A549 (cell line): ENCODE measurements around the gene CCDC92B. TPM values are rescaled to one million over a fixed set of nuclear protein-coding genes. Genes with fewer than 3 reads are reported as not detected.

Experiments
- ATAC-seq, 2 experiments: fragments of 200-7000 bp in 1 of 2; fragments of >200 bp in 1 of 2; cut with Nextera tagmentation in 1 of 2; cut with Tn5 transposase in 1 of 2; 3 replicates each; pipeline versions ENCODE4 v1.8.0 to v1.9.1; 2018 to 2020; ENCODE audit warnings: mild to moderate bottlenecking in 1 of 2, moderate library complexity in 1 of 2
- CTCF ChIA-PET: fragments of 300-600 bp; sonication (Branson Sonifier 250); formaldehyde crosslinking; extraction: SDS; loops from one replicate; lab custom pipeline; 2021; ENCODE audit warnings: antibody characterized with exemption, inconsistent platforms; lab: Yijun Ruan, JAX
- POLR2A ChIA-PET: fragments of 350-600 bp; formaldehyde crosslinking; extraction: SDS; loops from one replicate; lab custom pipeline; 2021; ENCODE audit warnings: antibody characterized with exemption, inconsistent platforms; lab: Yijun Ruan, JAX
- DNase-seq, 2 experiments: peaks; one replicate each; pipeline versions ENCODE4 v3.0.0 to v3.0.0-alpha.2; 2011 to 2016; ENCODE audit warnings: low read depth in 1 of 2, low spot score in 1 of 2
- FAIRE-seq: peaks from 2 replicates; lab custom pipeline; 2011; peaks lifted over from hg19 to GRCh38; lab: Jason Lieb, UNC
- H3K27ac ChIP-seq, 2 experiments: fragments of >200 bp; sonication (Bioruptor Twin); formaldehyde crosslinking; 3 replicates each; pipeline ENCODE4 v1.5.1; 2016 to 2017
- H3K4me1 ChIP-seq: fragments of >200 bp; sonication (Bioruptor Twin); formaldehyde crosslinking; 3 replicates; pipeline ENCODE4 v1.6.1; 2016
- H3K4me2 ChIP-seq: fragments of >200 bp; sonication (Bioruptor Twin); formaldehyde crosslinking; 3 replicates; pipeline ENCODE4 v1.6.1; 2016
- H3K4me3 ChIP-seq: fragments of >200 bp; sonication (Bioruptor Twin); formaldehyde crosslinking; 3 replicates; pipeline ENCODE4 v1.5.1; 2016
- H3K9me3 ChIP-seq: fragments of >200 bp; sonication (Bioruptor Twin); formaldehyde crosslinking; 3 replicates; pipeline ENCODE4 v1.6.1; 2016
- BHLHE40 ChIP-seq: IDR thresholded peaks from 2 replicates; pipeline ENCODE4 v1.6.1; 2012; ENCODE audit warnings: low read depth, low read length, inconsistent platforms
- CBX2 ChIP-seq: fragments of 200-600 bp; sonication (generic); IDR thresholded peaks from 2 replicates; pipeline ENCODE4 v1.6.1; 2016; ENCODE audit warnings: low read depth, mild to moderate bottlenecking, borderline replicate concordance
- CHD4 ChIP-seq: fragments of 200-600 bp; sonication (generic); IDR thresholded peaks from 2 replicates; pipeline ENCODE4 v1.6.1; 2016; ENCODE audit warnings: antibody characterized with exemption, mild to moderate bottlenecking, borderline replicate concordance
- EHMT2 ChIP-seq: fragments of 200-600 bp; sonication (generic); IDR thresholded peaks from 2 replicates; pipeline ENCODE4 v1.6.1; 2016; ENCODE audit warnings: antibody characterized with exemption, low read depth, mild to moderate bottlenecking, moderate library complexity
- EP300 ChIP-seq, 2 experiments: fragments of >200 bp; sonication (Bioruptor Twin); formaldehyde crosslinking; IDR thresholded peaks; 2 replicates in 1 of 2; 3 replicates in 1 of 2; pipeline ENCODE4 v1.6.1; 2016 to 2017
- FOSL2 ChIP-seq, 2 experiments: fragments of 450-650 bp in 1 of 2; fragments of >200 bp in 1 of 2; sonication (Bioruptor Twin) in 1 of 2; formaldehyde crosslinking; IDR thresholded peaks; 2 replicates each; pipeline versions ENCODE4 v1.5.0 to v1.6.1; 2016 to 2020; ENCODE audit warnings: mild to moderate bottlenecking in 1 of 2, moderate library complexity in 1 of 2
- HDAC2 ChIP-seq: fragments of 200-600 bp; sonication (generic); IDR thresholded peaks from 2 replicates; pipeline ENCODE4 v1.6.1; 2016
- HOXA7 ChIP-seq: fragments of 250-450 bp; sonication (Bioruptor Pico); IDR thresholded peaks from 2 replicates; pipeline ENCODE4 v1.5.0; 2020; ENCODE audit warnings: mild to moderate bottlenecking, moderate library complexity
- KDM1A ChIP-seq: fragments of 200-600 bp; sonication (generic); IDR thresholded peaks from 2 replicates; pipeline ENCODE4 v1.6.1; 2016; ENCODE audit warnings: low read depth, mild to moderate bottlenecking
- KDM5A ChIP-seq: fragments of 200-600 bp; sonication (generic); IDR thresholded peaks from 2 replicates; pipeline ENCODE4 v1.6.1; 2016; ENCODE audit warnings: antibody characterized with exemption, mild to moderate bottlenecking
- MAFK ChIP-seq: fragments of 450-650 bp; IDR thresholded peaks from 2 replicates; pipeline ENCODE4 v1.6.1; 2014; ENCODE audit not compliant: partially characterized antibody
- MYC ChIP-seq: IDR thresholded peaks from 2 replicates; pipeline ENCODE4 v1.6.1; 2012; ENCODE audit warnings: mild to moderate bottlenecking, inconsistent platforms, low read length, improper control_type of control experiment, borderline replicate concordance
- NPAS2 ChIP-seq: fragments of 250-450 bp; sonication (Bioruptor Pico); IDR thresholded peaks from 2 replicates; pipeline ENCODE4 v1.8.0; 2022; ENCODE audit warnings: mild to moderate bottlenecking, moderate library complexity, borderline replicate concordance
- NR3C1 ChIP-seq: fragments of >200 bp; sonication (Bioruptor Twin); formaldehyde crosslinking; IDR thresholded peaks from 3 replicates; pipeline ENCODE4 v1.6.1; 2017
- RCOR1 ChIP-seq: fragments of 150-350 bp; IDR thresholded peaks from 2 replicates; pipeline ENCODE4 v1.6.1; 2014; ENCODE audit warnings: antibody characterized with exemption, low read length, low read depth
- SREBF2 ChIP-seq: fragments of 450-650 bp; IDR thresholded peaks from 2 replicates; pipeline ENCODE4 v1.6.1; 2014; ENCODE audit warnings: mild to moderate bottlenecking, moderate library complexity
- TFCP2L1 ChIP-seq: fragments of 250-450 bp; sonication (Bioruptor Pico); IDR thresholded peaks from 2 replicates; pipeline ENCODE4 v1.5.0; 2021; ENCODE audit warnings: mild to moderate bottlenecking
- WGBS: methylation state at CpG from one replicate; pipeline ENCODE4 v1.1.6; 2017; ENCODE audit errors: missing lambda C conversion rate; 5-methylcytosine and 5-hydroxymethylcytosine counted together
- polyA plus RNA-seq, 4 experiments: library from polyadenylated mRNA; depleted of rRNA in 3 of 4; stranded (reverse); fragments of >200 nt; fragmentation: RNase III in 1 of 4; extraction: RNeasy Plus Mini Kit Qiagen cat#74134 plus additional on column Dnase treatment in 1 of 4; gene quantifications; 2 replicates in 3 of 4; 3 replicates in 1 of 4; pipeline ENCODE4 v1.2.3, GENCODE V29; 2011 to 2017
- TF ChIP-seq, protein P1 (sequence below): fragments of 250-450 bp; sonication (Bioruptor Pico); IDR thresholded peaks from 2 replicates; pipeline ENCODE4 v1.5.0; 2020; ENCODE audit warnings: low read depth, mild to moderate bottlenecking, moderate library complexity
- TF ChIP-seq, protein P2 (sequence below): fragments of 450-650 bp; IDR thresholded peaks from 2 replicates; pipeline ENCODE4 v1.6.1; 2014; ENCODE audit warnings: antibody characterized with exemption
- TF ChIP-seq, protein P3 (sequence below): fragments of 150-350 bp; IDR thresholded peaks from 2 replicates; pipeline ENCODE4 v1.6.1; 2014; ENCODE audit warnings: low read depth, mild to moderate bottlenecking, low read length
- TF ChIP-seq, protein P4 (sequence below): fragments of >200 bp; sonication (Bioruptor Twin); formaldehyde crosslinking; IDR thresholded peaks from 3 replicates; pipeline ENCODE4 v1.6.1; 2016
- TF ChIP-seq, protein P5 (sequence below): fragments of >200 bp; sonication (Bioruptor Twin); formaldehyde crosslinking; IDR thresholded peaks from 2 replicates; pipeline ENCODE4 v1.6.1; 2016
- TF ChIP-seq, protein P6 (sequence below): IDR thresholded peaks from 2 replicates; pipeline ENCODE4 v1.6.1; 2012

The CCDC92B gene
- polyA plus RNA-seq, 2 of the 4 experiments (the other 2 are of a cell fraction) = 0.05 to 0.08 TPM

DNA sequence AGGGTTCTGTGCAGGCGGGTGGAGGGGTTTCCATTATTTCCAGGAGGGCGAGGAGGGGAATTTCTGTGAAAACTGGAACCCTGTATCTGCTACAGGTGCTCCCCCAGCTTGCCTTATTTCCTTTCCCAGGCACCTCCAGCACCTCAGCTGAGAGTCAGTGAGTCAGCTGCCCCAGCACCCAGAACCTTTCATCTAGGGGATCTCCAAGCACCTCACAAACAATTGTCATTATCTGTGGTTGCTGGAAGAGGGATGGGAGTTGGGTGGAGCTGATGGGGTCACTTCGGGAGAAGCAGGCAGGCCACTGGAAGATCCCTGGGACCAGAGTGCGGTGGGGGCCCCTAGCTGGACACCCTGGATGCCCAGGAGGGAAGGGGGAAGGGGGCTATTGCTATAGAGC, 27.8 kb downstream of the CCDC92B start:
- WGBS = 52% methylated on average over 3 of the region's 4 CpGs
- TF ChIP-seq FOSL2 (IDR thresholded peaks at IDR 0.05) = no peak
- TF ChIP-seq FOSL2 (CRISPR knock-in tag; IDR thresholded peaks at IDR 0.05) = no peak
- TF ChIP-seq EP300 (IDR thresholded peaks at IDR 0.05) = no peak
- TF ChIP-seq HOXA7 (CRISPR knock-in tag) = no peak
- TF ChIP-seq NR3C1 = no peak
- TF ChIP-seq, protein P1, sequence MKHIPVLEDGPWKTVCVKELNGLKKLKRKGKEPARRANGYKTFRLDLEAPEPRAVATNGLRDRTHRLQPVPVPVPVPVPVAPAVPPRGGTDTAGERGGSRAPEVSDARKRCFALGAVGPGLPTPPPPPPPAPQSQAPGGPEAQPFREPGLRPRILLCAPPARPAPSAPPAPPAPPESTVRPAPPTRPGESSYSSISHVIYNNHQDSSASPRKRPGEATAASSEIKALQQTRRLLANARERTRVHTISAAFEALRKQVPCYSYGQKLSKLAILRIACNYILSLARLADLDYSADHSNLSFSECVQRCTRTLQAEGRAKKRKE (CRISPR knock-in tag) = no peak
- TF ChIP-seq, protein P2, sequence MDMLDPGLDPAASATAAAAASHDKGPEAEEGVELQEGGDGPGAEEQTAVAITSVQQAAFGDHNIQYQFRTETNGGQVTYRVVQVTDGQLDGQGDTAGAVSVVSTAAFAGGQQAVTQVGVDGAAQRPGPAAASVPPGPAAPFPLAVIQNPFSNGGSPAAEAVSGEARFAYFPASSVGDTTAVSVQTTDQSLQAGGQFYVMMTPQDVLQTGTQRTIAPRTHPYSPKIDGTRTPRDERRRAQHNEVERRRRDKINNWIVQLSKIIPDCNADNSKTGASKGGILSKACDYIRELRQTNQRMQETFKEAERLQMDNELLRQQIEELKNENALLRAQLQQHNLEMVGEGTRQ = no peak
- TF ChIP-seq MAFK = no peak
- TF ChIP-seq KDM5A = no peak
- no peak for TF ChIP-seq CBX2
- TF ChIP-seq NPAS2 (CRISPR knock-in tag) = no peak
- TF ChIP-seq, protein P3, sequence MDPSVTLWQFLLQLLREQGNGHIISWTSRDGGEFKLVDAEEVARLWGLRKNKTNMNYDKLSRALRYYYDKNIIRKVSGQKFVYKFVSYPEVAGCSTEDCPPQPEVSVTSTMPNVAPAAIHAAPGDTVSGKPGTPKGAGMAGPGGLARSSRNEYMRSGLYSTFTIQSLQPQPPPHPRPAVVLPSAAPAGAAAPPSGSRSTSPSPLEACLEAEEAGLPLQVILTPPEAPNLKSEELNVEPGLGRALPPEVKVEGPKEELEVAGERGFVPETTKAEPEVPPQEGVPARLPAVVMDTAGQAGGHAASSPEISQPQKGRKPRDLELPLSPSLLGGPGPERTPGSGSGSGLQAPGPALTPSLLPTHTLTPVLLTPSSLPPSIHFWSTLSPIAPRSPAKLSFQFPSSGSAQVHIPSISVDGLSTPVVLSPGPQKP = no peak
- TF ChIP-seq, protein P4, sequence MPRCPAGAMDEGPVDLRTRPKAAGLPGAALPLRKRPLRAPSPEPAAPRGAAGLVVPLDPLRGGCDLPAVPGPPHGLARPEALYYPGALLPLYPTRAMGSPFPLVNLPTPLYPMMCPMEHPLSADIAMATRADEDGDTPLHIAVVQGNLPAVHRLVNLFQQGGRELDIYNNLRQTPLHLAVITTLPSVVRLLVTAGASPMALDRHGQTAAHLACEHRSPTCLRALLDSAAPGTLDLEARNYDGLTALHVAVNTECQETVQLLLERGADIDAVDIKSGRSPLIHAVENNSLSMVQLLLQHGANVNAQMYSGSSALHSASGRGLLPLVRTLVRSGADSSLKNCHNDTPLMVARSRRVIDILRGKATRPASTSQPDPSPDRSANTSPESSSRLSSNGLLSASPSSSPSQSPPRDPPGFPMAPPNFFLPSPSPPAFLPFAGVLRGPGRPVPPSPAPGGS = no peak
- TF ChIP-seq BHLHE40 = no peak
- TF ChIP-seq EHMT2 = no peak
- TF ChIP-seq CHD4 = no peak
- Histone ChIP-seq H3K4me2 (no peak overlapping the region), H3K27ac (no peak overlapping the region), H3K4me1 (no peaks in the 10 kb centered on the region), H3K4me3 (no peak overlapping the region), H3K9me3 (0 out of 3 replicates have a peak, but pooled peaks cover 4% of the 10 kb centered on the region)
- POLR2A ChIA-PET = no interaction called here
- DNase-seq (no peak), FAIRE-seq (no peak), ATAC-seq (no peak; a peak in 1 of 6 replicates)
- CTCF ChIA-PET = interaction anchor here (1.0 to 2.1 kb wide), 5 partner anchors 9 to 291 kb away, joined by 3 to 6 read pairs (median 4); no protein-coding TSS in a partner anchor

DNA sequence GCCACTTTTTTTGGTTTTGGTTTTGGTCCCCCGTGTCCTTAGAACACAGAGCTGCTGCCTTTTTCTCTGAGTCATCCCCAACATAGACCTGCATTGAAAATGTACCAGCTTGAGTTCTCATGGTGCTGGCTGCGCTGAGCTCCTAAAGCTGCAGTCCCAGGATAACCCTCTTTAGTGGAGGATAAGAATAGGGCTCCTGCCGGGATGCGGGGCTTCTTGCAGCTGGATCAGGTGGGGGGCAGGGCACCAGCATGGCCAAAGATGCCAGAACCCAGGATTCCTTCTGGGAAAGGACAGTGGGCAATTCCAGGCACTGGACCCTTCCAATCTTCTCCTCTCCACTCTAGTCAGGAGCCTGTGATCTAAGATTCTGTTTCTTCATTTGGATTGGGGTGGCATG, 29.6 kb downstream of the CCDC92B start:
- WGBS = 65% methylated on average over 4 of the region's 4 CpGs
- Histone ChIP-seq H3K27ac (no peak overlapping the region), H3K4me1 (no peaks in the 10 kb centered on the region), H3K4me3 (no peak overlapping the region), H3K4me2 (no peak overlapping the region)
- FAIRE-seq (no peak), DNase-seq (no peak)
- CTCF ChIA-PET = interaction anchor here (1.1 to 1.4 kb wide), 3 partner anchors 12 to 129 kb away, joined by 4 read pairs; no protein-coding TSS in a partner anchor
- TF ChIP-seq HDAC2 (no peak), RCOR1 (no peak), NPAS2 (CRISPR knock-in tag) (no peak), SREBF2 (no peak), MYC (no peak), TFCP2L1 (no peak), KDM1A (no peak)
- TF ChIP-seq, protein P5, sequence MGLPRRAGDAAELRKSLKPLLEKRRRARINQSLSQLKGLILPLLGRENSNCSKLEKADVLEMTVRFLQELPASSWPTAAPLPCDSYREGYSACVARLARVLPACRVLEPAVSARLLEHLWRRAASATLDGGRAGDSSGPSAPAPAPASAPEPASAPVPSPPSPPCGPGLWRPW = no peak
- TF ChIP-seq, protein P6, sequence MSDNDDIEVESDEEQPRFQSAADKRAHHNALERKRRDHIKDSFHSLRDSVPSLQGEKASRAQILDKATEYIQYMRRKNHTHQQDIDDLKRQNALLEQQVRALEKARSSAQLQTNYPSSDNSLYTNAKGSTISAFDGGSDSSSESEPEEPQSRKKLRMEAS = no peak
- TF ChIP-seq, all 56 proteins: peak for 0
- no peak for ATAC-seq
- POLR2A ChIA-PET = no interaction called here
- 0 out of 3 replicates have a peak, but pooled peaks cover 4% of the 10 kb centered on the region for H3K9me3 ChIP-seq
